ENCODE measurements around the gene CRTC1. TPM values are rescaled to one million over a fixed set of nuclear protein-coding genes. Genes with fewer than 3 reads are reported as not detected.
"Not testable (repeated sequence)": the region's sequence is repeated elsewhere in the genome, so short reads cannot be mapped to it uniquely, and the experiment has no call there.

CRTC1 gene
- polyA plus RNA-seq, 12 donors: 9.8 to 29.3 (median 11.7) TPM; not detected in 1

DNA sequence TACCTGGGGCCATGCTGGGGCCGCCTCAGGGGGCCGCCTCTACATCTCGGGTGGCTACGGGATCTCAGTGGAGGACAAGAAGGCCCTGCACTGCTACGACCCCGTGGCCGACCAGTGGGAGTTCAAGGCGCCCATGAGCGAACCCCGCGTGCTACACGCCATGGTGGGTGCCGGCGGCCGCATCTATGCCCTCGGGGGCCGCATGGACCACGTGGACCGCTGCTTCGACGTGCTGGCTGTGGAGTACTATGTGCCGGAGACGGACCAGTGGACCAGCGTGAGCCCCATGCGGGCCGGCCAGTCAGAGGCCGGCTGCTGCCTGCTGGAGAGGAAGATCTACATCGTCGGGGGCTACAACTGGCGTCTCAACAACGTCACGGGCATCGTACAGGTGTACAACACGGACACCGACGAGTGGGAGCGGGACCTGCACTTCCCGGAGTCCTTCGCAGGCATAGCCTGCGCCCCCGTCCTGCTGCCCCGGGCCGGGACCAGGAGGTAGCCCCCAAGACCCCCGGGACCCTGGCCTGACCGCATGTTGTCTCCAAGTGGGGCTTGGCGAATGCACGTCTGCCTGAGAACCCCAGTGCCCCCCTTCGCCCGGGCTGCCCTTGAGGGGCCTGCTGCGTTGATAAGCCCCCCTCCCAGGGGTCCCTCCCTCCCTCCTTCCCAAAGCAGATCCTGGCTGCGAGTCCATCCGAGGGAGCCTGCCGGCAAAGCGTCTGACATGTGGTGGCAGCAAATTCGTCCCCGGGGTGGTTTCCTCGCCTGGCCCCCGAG lies 14.5 kb upstream of the CRTC1 start:
- no peak for DNase-seq

GRCh38 chr19:18669524-18669817 lies 14.0 kb upstream of the CRTC1 start:
- no peak for DNase-seq

- DNase-seq: no peak
These were observed 13.6 kb upstream of the CRTC1 start for GRCh38 chr19:18669883-18670282.

DNA sequence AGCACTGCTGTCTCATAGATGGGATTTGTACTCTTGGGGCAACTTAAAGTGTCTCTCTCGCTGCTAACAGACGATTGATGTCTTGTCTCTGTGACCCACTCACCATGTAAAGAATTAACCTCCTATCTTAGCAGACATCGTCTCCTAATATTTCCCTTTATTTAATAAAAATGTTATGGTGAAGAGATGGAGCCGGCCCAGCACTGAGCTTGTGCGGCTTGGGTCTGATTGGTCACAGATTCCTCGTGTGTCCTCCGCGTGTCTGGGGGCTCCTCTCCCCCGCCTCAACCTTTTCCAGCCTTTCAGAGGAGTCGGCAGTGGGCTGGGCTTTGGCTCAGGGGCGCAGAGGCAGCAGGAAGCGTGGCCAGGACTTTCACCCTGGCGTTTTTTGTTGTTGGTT lies 13.2 kb upstream of the CRTC1 start:
- no peak for DNase-seq

- no peak for DNase-seq
These were observed 12.0 kb upstream of the CRTC1 start for GRCh38 chr19:18671303-18672043.

DNA sequence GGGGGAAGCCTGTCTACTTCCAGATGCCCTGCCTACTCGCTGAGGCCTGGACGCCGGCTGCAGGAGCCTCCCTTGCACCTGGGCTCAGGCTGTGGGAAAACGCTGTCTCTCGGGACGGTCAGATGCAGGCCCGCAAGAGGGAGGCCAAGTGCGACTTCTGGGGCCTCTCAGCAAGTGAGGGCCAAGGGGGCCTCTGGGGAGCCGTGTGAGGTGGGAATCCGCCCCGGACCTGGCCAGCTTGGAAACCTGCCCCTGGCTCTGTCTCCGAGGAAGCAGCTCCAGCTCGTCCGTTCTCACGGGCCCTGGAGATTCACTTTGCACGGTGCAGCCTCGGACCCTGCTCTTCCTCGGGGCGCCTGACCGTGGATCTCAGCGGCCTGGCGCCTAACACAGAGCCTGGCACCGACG lies 11.4 kb upstream of the CRTC1 start:
- DNase-seq: no peak

- no peak for DNase-seq
These were observed 10.7 kb upstream of the CRTC1 start for GRCh38 chr19:18672606-18673337.

GRCh38 chr19:18674616-18675015 lies 8.9 kb upstream of the CRTC1 start:
- DNase-seq: no peak

DNA sequence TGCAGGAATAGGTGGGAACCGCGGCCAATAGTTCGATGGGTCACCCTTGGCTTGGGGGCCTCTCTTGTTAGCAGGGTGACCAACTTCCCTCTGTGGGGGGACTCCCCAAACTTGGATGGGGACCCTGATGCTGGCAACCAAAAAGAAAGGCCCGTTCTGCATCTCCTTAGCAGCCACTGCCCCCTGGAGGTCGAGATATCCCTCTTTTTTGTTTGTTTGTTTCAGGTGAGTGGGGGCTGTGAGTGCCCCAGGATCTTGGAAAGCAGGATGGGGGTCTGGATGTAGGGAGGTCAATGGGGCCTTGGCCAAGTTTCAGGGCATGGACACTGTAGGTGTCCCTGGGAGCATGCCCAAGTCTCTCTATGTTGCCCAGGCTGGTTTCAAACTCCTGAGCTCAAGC lies 7.7 kb upstream of the CRTC1 start:
- no peak for DNase-seq

DNA sequence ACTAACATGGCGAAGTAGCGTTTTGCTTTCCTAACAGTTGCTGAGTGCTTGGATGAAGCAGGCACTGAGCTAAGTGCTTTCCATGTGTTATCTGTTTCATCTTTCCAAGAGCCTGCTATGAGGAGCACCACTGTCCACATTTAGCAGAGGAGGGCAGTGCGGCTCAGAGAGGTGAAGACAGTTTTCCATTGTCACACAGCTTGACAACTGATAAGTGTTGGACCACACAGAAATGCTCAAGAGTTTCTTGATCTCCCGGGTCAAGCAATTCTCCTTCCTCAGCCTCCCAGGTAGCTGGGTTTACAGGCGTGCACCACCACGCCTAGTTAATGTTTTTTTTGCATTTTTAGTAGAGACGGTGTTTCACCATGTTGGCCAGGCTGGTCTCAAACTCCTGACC lies 6.8 kb upstream of the CRTC1 start:
- no peak for DNase-seq

DNA sequence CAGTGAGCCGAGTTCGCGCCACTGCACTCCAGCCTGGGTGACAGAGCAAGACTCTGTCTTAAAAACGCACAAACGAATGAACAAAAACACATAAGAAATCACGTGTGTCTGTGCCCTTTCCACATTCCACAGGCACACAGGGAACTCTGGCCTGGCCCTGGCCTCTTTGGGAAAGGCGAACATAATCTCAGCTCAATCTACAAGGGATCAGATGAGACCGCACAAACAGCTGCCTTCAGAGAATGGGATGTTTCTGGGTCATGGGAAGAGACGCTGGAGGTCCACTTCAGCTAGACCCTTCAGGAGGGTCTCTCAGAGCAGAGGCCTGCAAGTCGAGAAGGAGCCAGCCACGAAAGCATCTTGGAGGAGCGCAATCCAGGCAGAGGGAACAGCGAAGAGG lies 6.3 kb upstream of the CRTC1 start:
- no peak for DNase-seq

GRCh38 chr19:18680148-18680547 lies 3.3 kb upstream of the CRTC1 start:
- not testable (repeated sequence) for DNase-seq

GRCh38 chr19:18682807-18683108 lies 722 bp upstream of the CRTC1 start:
- DNase-seq: no peak

GRCh38 chr19:18683958-18684641 lies 620 bp downstream of the CRTC1 start:
- DNase-seq: no peak

GRCh38 chr19:18684642-18684993 lies 1.1 kb downstream of the CRTC1 start:
- DNase-seq: no peak

DNA sequence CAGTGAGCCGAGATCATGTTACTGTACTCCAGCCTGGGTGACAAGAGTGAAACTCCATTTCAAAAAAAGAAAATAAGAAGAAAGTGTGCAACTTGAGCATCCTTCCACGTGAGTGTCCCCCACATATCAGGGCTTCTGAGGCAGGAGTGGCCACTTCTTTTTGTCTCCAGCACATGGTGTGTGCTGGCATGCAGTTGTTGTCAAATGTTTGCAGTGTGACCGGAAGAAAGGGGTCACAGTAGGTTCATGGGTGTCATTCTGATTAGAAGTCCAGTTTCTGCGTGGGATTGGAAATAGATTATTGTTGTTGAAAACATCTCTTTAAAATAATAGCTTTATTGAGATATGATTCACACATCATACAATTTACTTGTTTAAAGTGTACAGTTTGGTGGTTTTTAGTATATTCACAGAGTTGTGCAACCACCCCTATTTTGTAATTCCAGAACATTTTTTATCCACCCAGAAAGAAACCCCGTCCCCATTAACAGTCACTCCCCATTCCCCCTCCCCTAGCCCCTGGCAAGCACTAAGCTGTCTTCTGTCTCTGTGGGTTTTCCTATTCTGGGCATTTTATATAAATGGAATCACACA lies 2.2 kb downstream of the CRTC1 start:
- no peak for DNase-seq

- DNase-seq: no peak
These were observed 4.4 kb downstream of the CRTC1 start for GRCh38 chr19:18687740-18688465.

- no peak for DNase-seq
These were observed 12.5 kb downstream of the CRTC1 start for GRCh38 chr19:18696023-18696422.

DNA sequence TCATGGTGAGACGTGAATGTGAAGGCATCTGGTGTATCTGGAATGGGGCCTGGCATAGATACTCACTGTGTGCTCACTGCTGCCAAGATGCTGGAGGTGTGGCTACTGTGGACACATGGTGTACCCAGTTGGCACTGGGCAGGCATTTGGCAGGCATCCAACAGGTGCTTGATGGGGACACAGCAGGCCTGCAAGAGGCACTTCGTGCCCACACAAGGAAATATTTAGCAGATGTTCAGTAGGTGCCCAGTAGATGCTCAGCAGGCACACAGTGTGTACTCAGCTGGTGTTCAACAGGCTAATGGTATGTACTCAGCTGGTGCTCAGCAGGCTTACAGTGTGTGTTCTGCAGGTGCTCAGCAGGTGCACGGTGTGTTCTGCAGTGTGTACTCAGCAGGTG lies 14.2 kb downstream of the CRTC1 start:
- DNase-seq: no peak

DNA sequence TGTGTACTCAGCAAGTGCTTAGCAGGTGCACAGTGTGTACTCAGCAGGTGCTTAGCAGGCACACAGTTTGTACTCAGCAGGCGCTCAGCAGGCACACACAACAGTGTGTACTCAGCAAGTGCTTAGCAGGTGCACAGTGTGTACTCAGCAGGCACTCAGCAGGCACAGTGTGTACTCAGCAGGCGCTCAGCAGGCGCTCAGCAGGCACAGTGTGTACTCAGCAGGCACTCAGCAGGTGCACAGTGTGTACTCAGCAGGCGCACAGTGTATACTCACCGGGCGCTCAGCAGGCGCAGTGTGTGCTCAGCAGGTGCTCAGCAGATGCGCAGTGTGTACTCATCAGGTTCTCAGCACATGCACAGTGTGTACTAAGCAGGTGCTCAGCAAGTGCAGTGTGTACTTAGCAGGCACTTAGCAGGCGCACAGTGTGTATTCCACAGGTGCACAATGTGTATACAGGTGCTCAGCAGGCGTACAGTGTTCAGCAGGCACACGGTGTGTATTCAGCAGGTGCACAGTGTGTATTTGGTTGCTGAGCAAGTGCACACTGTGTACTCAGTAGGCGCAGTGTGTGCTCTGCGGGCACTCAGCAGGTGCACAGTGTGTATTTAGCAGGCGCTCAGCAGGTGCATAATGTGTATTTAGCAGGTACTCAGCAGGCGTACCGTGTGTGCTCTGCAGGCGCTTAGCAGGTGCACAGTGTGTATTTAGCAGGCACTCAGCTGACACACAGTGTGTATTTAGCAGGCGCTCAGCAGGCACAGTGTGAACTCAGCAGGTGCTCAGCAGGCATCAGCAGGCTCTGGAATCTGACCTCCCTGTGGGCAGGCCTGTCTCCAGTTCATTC lies 15.1 kb downstream of the CRTC1 start:
- no peak for DNase-seq

All from muscle of arm (tissue), 12 donors.